HepG2 (cell line): ENCODE measurements around the gene ABCF1. TPM values are rescaled to one million over a fixed set of nuclear protein-coding genes. Genes with fewer than 3 reads are reported as not detected.
A peak's percentile ranks its signal among the peaks of the same experiment; 100 is the strongest.

Experiments used
- CREM ChIP-seq, 2 experiments: sonication (generic) in 1 of 2; formaldehyde crosslinking in 1 of 2; IDR thresholded peaks; 2 replicates each; pipeline versions ENCODE4 v1.4.0 to v1.6.1; 2016 to 2020; ENCODE audit warnings: antibody characterized with exemption in 1 of 2, mild to moderate bottlenecking in 1 of 2, missing genetic modification reagents in 1 of 2
- ELF3 ChIP-seq: IDR thresholded peaks from 2 replicates; pipeline ENCODE4 v1.6.1; 2016; ENCODE audit warnings: missing genetic modification reagents, missing compliant biosample characterization
- HOXA9 ChIP-seq: sonication (generic); formaldehyde crosslinking; IDR thresholded peaks from 2 replicates; pipeline ENCODE4 v1.8.1; 2022; ENCODE audit warnings: missing genetic modification reagents, mild to moderate bottlenecking, moderate library complexity, borderline replicate concordance
- IKZF4 ChIP-seq: sonication (generic); formaldehyde crosslinking; IDR thresholded peaks from 2 replicates; pipeline ENCODE4 v1.5.1; 2020; ENCODE audit warnings: borderline replicate concordance, mild to moderate bottlenecking, low read depth, missing genetic modification reagents; ENCODE audit errors: not compliant biosample characterization
- KDM1A ChIP-seq: IDR thresholded peaks from 2 replicates; pipeline ENCODE4 v1.6.1; 2016; ENCODE audit warnings: missing compliant biosample characterization
- KDM4B ChIP-seq: sonication (generic); formaldehyde crosslinking; IDR thresholded peaks from 2 replicates; pipeline ENCODE4 v1.4.0; 2020; ENCODE audit warnings: missing genetic modification reagents
- NFRKB ChIP-seq: fragments of 450-650 bp; IDR thresholded peaks from 2 replicates; pipeline ENCODE4 v1.6.1; 2017
- PTBP1 ChIP-seq: fragments of 200-400 bp; formaldehyde crosslinking; IDR thresholded peaks from 2 replicates; pipeline ENCODE4 v1.6.1; 2018; ENCODE audit warnings: low read length, low read depth; ENCODE audit not compliant: poor library complexity, severe bottlenecking
- SIX4 ChIP-seq: sonication (generic); formaldehyde crosslinking; IDR thresholded peaks from 2 replicates; pipeline ENCODE4 v1.4.0; 2020; ENCODE audit warnings: missing genetic modification reagents
- SP4 ChIP-seq: sonication (generic); formaldehyde crosslinking; IDR thresholded peaks from 2 replicates; pipeline ENCODE4 v1.8.1; 2023; ENCODE audit warnings: mild to moderate bottlenecking, missing genetic modification reagents
- STAT6 ChIP-seq: sonication (generic); formaldehyde crosslinking; IDR thresholded peaks from 2 replicates; pipeline ENCODE4 v1.4.0; 2020; ENCODE audit warnings: missing genetic modification reagents, mild to moderate bottlenecking, borderline replicate concordance
- SYNCRIP ChIP-seq: fragments of 200-400 bp; formaldehyde crosslinking; IDR thresholded peaks from 2 replicates; pipeline ENCODE4 v1.6.1; 2018; ENCODE audit warnings: mild to moderate bottlenecking, low read depth, low read length; ENCODE audit not compliant: insufficient read depth
- TFDP1 ChIP-seq: IDR thresholded peaks from 2 replicates; pipeline ENCODE4 v1.6.1; 2016; ENCODE audit warnings: missing compliant biosample characterization, missing genetic modification reagents, borderline replicate concordance
- ZBTB39 ChIP-seq: sonication (generic); formaldehyde crosslinking; IDR thresholded peaks from 2 replicates; pipeline ENCODE4 v1.5.0; 2020; ENCODE audit warnings: missing genetic modification reagents
- ZNF143 ChIP-seq: sonication (generic); formaldehyde crosslinking; IDR thresholded peaks from 2 replicates; pipeline ENCODE4 v1.4.0; 2020; ENCODE audit warnings: missing genetic modification reagents
- ZNF17 ChIP-seq: sonication (generic); formaldehyde crosslinking; IDR thresholded peaks from 2 replicates; pipeline ENCODE4 v1.5.0; 2020; ENCODE audit warnings: mild to moderate bottlenecking, missing genetic modification reagents
- ZNF18 ChIP-seq: sonication (generic); formaldehyde crosslinking; IDR thresholded peaks from 2 replicates; pipeline ENCODE4 v1.8.0; 2022; ENCODE audit warnings: mild to moderate bottlenecking, missing genetic modification reagents; ENCODE audit not compliant: insufficient replicate concordance
- ZNF235 ChIP-seq: sonication (generic); formaldehyde crosslinking; IDR thresholded peaks from 2 replicates; pipeline ENCODE4 v1.8.1; 2023; ENCODE audit warnings: mild to moderate bottlenecking, missing genetic modification reagents, borderline replicate concordance
- ZNF343 ChIP-seq: sonication (generic); formaldehyde crosslinking; IDR thresholded peaks from 2 replicates; pipeline ENCODE4 v1.4.0; 2020; ENCODE audit warnings: mild to moderate bottlenecking, missing genetic modification reagents
- ZNF460 ChIP-seq: sonication (generic); formaldehyde crosslinking; IDR thresholded peaks from 2 replicates; pipeline ENCODE4 v1.5.1; 2020; ENCODE audit warnings: missing genetic modification reagents, mild to moderate bottlenecking, borderline replicate concordance
- ZNF557 ChIP-seq: sonication (generic); formaldehyde crosslinking; IDR thresholded peaks from 2 replicates; pipeline ENCODE4 v1.4.0; 2020; ENCODE audit warnings: missing genetic modification reagents
- ZNF839 ChIP-seq: sonication (generic); formaldehyde crosslinking; IDR thresholded peaks from 2 replicates; pipeline ENCODE4 v1.4.0; 2020; ENCODE audit warnings: missing genetic modification reagents, mild to moderate bottlenecking, borderline replicate concordance
- polyA plus RNA-seq, 8 experiments: library from polyadenylated mRNA; depleted of rRNA in 3 of 8; stranded (reverse) in 7 of 8; unstranded in 1 of 8; fragments of >200 nt; fragmentation: Illumina TruSeq in 4 of 8; extraction: Trizol in 4 of 8; gene quantifications; 2 replicates each; pipeline versions ENCODE4 v1.2.1 to v1.2.3, GENCODE V29; 2011 to 2016; ENCODE audit warnings: low read depth in 4 of 8, missing spikeins in 1 of 8, mixed read lengths in 1 of 8; ENCODE audit not compliant: insufficient read depth in 1 of 8
- total RNA-seq, 5 experiments: library from RNA; depleted of rRNA; stranded (reverse); fragments of >200 nt; fragmentation: Illumina TruSeq; extraction: Trizol; gene quantifications; 2 replicates each; pipeline ENCODE4 v1.2.3, GENCODE V29; 2016; ENCODE audit warnings: low read depth in 1 of 5

The ABCF1 gene
- total and polyA plus RNA-seq, 2 of the 13 experiments (the other 11 are each of a cell fraction or from before 2014, with no cell fraction given), result 25.4 to 98.9 TPM

- TF ChIP-seq ZNF18 (CRISPR knock-in tag) (no peak), ZBTB39 (CRISPR knock-in tag) (no peak), HOXA9 (no peak), SIX4 (CRISPR knock-in tag) (0 out of 2 replicates have a peak, but pooled peaks have one; percentile 35), ZNF143 (peak; percentile 44; the same call in 1 of the 2 replicates), ZNF460 (CRISPR knock-in tag) (no peak), PTBP1 (no peak), ZNF839 (no peak), KDM1A (no peak), ZNF17 (CRISPR knock-in tag) (no peak), TFDP1 (no peak; the same call in 1 of the 2 replicates), KDM4B (CRISPR knock-in tag) (no peak), SP4 (CRISPR knock-in tag) (peak; percentile 93), ELF3 (peak; percentile 91), STAT6 (CRISPR knock-in tag) (no peak; the same call in 1 of the 2 replicates), NFRKB (peak; percentile 99), SYNCRIP (no peak), ZNF557 (CRISPR knock-in tag) (peak; percentile 58; the same call in 1 of the 2 replicates), CREM (IDR thresholded peaks at IDR 0.05) (peak; percentile 92), CREM (CRISPR knock-in tag; IDR thresholded peaks at IDR 0.05) (no peak; the same call in 1 of the 2 replicates), IKZF4 (no peak), ZNF343 (no peak), ZNF235 (CRISPR knock-in tag) (peak; percentile 73)
These were observed 45.7 kb downstream of the ABCF1 start, which contains the start of gene PPP1R10 (continued) for GRCh38 chr6:30616811-30617564.
